GM12864 (cell line): ENCODE data around the gene HLF.

Source experiments
- DNase-seq: peaks from one replicate; pipeline ENCODE4 v3.0.0-alpha.2; 2011; ENCODE audit warnings: low read depth
- H3K4me3 ChIP-seq: 2 replicates; pipeline ENCODE4 v1.5.1; 2011; ENCODE audit warnings: mild to moderate bottlenecking, low read depth, low read length, control low read depth
- CTCF ChIP-seq: IDR thresholded peaks from 2 replicates; pipeline ENCODE4 v1.5.1; 2011; ENCODE audit warnings: low read depth, mild to moderate bottlenecking, moderate library complexity, low read length, control low read depth, inconsistent platforms; ENCODE audit errors: missing control alignments

The HLF gene

GRCh38 chr17:55237841-55238178 is 26.9 kb upstream of the HLF start:
- no peak for DNase-seq
- TF ChIP-seq CTCF = no peak
- H3K4me3 ChIP-seq = peak overlapping the region; percentile 72

- peak; percentile 83 for DNase-seq
- no peak for TF ChIP-seq CTCF
- peak overlapping the region; percentile 72 for H3K4me3 ChIP-seq
Measured at GRCh38 chr17:55238179-55238930, 26.4 kb upstream of the HLF start.

GRCh38 chr17:55238931-55239297 is 25.8 kb upstream of the HLF start:
- TF ChIP-seq CTCF = no peak
- peak overlapping the region; percentile 72 for H3K4me3 ChIP-seq
- no peak for DNase-seq

- H3K4me3 ChIP-seq = no peak overlapping the region
- DNase-seq = no peak
- no peak for TF ChIP-seq CTCF
Measured at GRCh38 chr17:55241097-55241496, 23.7 kb upstream of the HLF start.

GRCh38 chr17:55242476-55242875 is 22.3 kb upstream of the HLF start:
- H3K4me3 ChIP-seq = no peak overlapping the region
- TF ChIP-seq CTCF = no peak
- no peak for DNase-seq

- TF ChIP-seq CTCF = no peak
- no peak overlapping the region for H3K4me3 ChIP-seq
- no peak for DNase-seq
Measured at GRCh38 chr17:55245986-55246385, 18.8 kb upstream of the HLF start.

- no peak for TF ChIP-seq CTCF
- no peak overlapping the region for H3K4me3 ChIP-seq
- DNase-seq = no peak
Measured at GRCh38 chr17:55246583-55246982, 18.2 kb upstream of the HLF start.
